NCI-H187 (cell line): ENCODE data around the gene PRKCH.

Experiments
- DNase-seq, 2 experiments: peaks; one replicate each; lab custom pipeline; 2025; lab: John Stamatoyannopoulos, UW

Gene PRKCH

DNA sequence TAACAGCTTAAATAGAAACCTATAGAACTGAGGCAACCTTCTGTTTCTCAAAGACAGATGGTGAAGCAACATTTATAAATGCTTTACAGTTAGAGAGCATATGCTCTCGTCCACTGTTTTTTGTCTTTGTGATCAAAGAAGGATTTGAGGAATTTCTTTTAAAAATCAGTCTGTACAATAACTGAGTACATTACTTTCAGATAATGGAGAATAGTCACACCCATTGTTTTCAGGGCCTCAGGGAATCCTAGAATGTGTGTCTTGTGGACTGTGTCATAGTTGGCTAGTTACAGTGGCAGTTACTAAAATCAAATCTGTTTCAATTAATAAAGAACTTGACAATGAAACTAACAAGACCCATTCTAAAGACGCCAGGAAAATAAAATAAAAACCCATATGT lies 107.9 kb downstream of the PRKCH start:
- no peak for DNase-seq

DNA sequence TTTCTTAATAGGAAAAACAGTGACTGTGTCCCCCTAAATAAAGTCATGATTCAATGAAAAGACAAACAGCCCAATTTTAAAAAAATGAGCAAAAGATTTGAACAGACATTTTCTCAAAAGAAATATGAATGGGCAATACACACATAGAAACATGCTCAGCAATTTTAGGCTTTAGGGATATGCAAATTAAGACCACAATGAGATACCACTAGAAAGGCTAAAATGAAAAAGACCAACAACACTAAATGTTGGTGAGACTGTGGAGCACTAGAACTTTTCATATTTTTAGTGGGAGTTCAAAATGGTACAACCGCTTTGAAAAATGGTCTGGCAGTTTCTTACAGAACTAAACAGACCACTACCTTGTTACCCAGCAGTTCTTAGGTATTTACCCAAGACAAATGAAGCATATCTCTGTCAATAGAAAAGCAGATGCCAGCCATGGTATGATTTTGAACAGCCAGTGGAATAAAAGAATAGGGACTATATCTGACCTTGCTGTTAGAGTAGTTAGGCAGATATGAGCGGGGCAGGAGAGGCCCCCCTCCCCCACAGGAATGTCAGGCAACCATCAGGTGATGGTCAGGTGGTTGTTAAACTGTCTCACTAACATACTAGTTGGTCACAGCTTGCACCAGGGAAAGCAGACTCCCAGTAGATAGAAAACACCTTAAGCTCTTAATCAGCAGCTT lies 108.8 kb downstream of the PRKCH start:
- peak in 1 of 2 experiments; percentile 55 for DNase-seq

GRCh38 chr14:61433169-61433568 lies 111.8 kb downstream of the PRKCH start:
- DNase-seq: no peak

GRCh38 chr14:61433828-61434227 lies 112.4 kb downstream of the PRKCH start:
- no peak for DNase-seq

DNA sequence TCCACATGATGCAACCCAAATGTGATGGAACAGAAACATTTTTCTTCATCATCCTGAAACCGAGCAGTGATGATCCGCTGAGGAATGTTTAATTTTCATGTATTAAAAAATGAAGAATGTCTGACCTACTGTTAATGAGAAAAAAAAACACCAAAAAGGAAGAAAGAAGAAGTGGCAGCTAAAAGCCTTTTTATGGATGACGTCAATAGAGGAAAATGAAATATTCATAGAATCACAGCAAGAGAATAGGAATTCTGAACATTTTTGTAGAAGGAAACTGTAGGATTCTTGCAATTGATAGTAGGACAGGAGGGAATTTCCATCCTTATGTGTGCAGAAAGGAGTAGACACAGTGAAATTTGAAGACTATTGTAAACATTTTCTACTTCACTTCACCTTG lies 112.9 kb downstream of the PRKCH start:
- DNase-seq: no peak

GRCh38 chr14:61435563-61436337 lies 114.4 kb downstream of the PRKCH start:
- DNase-seq: no peak

- no peak for DNase-seq
These were observed 116.0 kb downstream of the PRKCH start for GRCh38 chr14:61437381-61437780.

GRCh38 chr14:61438036-61438435 lies 116.7 kb downstream of the PRKCH start:
- DNase-seq: no peak

DNA sequence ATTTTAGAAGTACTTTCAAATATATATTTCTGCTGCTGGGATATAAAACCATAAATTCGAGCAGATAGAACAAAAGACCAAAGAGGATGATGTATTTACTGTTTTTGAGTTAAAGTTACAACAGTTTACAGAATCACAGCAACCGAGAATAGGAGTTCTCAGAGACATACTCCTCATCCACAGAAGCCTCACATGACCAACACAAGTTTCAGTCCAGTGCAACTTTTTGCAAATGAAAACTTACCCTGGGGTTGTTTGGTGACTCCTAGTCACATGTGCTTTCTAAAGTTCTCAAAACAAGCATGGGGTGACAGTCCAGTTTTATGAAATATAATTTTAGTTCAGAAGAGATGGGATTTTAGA lies 117.1 kb downstream of the PRKCH start:
- DNase-seq: no peak

- DNase-seq: no peak
These were observed 117.7 kb downstream of the PRKCH start for GRCh38 chr14:61438860-61439765.

DNA sequence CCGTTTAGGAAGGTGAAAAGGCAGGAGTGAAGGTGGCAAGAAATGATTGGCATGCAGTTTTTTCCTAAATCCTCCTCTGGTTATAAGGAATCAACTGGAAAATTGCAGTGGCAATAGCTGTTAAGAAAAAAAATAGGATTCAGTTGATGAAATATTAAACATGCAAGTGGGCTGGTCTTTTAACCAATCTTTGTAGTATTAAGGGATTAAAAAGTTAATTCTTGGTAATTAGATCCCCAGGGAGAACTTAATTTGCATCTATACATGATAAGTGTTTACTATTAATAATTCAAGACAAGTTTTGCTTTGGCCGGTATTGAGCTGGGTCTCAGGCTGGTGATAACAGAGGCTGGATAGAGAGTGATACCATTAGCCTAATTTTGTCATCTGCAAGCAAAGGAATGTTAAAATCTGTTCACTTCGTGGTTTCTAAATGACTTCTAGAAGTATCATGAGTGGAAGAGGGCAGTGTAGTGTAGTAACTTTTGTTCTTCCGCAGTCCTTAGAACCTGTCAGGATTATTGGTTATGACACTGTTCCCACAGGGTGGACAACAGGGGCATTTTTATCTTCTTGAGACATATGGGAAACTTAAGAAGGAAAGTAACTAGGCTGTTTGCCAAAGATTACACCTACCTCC lies 118.5 kb downstream of the PRKCH start:
- DNase-seq: no peak

DNA sequence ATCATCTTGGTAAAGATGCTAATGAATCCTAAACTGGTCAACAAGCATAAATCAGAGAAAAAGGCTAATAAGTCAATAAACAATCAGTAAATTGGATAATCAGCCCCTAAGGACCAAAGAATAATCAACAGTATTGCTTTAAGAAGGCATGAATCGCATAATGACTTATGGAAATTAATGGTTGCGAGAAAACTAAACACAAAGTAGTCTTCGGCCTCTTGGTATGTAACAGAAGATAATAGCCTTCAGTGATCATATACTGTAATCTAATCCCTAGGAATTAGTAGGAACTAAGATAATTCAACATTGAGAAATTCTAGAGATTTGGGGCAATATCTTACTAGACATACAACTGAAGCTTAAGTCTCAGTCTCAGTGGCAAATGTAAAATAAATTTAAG lies 122.1 kb downstream of the PRKCH start:
- DNase-seq: no peak

- DNase-seq: no peak
These were observed 122.9 kb downstream of the PRKCH start for GRCh38 chr14:61444215-61444768.

DNA sequence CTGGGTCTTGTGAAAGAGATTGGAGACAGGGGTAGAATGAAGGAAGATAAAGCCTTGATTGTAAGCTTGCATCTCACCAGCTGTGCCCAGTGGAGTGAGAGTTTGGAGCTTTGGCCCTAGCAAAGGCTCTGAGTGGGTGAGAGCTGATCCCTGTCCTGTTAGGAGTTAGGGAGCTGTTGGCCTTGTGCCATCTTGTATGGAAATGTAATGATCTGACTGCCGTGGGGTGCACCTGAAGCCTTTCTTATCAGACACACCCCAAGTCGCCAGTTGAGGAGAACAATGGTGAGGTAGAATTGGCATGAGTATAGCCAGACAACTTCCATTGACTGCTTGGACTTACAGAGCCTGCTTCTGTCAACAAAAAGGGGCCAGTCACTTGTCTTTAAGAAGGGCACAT lies 130.1 kb downstream of the PRKCH start:
- no peak for DNase-seq

GRCh38 chr14:61451891-61452400 lies 130.6 kb downstream of the PRKCH start:
- DNase-seq: no peak

- no peak for DNase-seq
These were observed 131.1 kb downstream of the PRKCH start for GRCh38 chr14:61452452-61452851.

- no peak for DNase-seq
These were observed 131.9 kb downstream of the PRKCH start for GRCh38 chr14:61453103-61453767.

- no peak for DNase-seq
These were observed 133.2 kb downstream of the PRKCH start for GRCh38 chr14:61454545-61454944.

GRCh38 chr14:61455351-61455750 lies 134.0 kb downstream of the PRKCH start:
- DNase-seq: no peak

DNA sequence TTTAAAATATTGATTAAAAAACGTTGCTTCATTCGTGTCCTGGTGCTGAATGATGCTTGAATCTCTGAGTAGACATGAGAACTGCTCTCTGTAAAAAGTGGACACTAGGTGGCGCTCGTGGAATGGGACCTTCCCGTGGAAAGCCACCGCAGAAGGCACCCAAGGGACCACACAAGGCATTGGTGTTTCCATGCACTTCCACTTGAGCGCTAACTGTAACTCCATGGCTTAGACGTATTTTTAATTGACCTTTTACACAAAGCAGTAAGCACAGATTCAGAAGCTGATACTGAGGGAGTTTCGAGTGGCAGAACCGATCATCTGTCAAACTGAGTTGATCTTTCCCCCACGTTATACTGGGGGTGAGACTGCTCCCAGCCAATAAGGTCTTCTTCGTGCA lies 135.3 kb downstream of the PRKCH start:
- peak; percentile 72 to 95 for DNase-seq

GRCh38 chr14:61458766-61459165 lies 137.4 kb downstream of the PRKCH start:
- DNase-seq: no peak
